Breast epithelium (tissue), 3 donors: Measurements from ENCODE around the gene RIMKLA.

ENCODE experiments used
- POLR2A ChIP-seq: fragments of 450-650 bp; IDR thresholded peaks from one replicate; pipeline ENCODE4 v1.6.1; 2016; ENCODE audit warnings: antibody characterized with exemption, mild to moderate bottlenecking, moderate library complexity
- POLR2AphosphoS5 ChIP-seq, 3 donors: sonication (generic); formaldehyde crosslinking; IDR thresholded peaks; one replicate each; pipeline ENCODE4 v1.6.1; 2017; ENCODE audit warnings: antibody characterized with exemption in 3 of 3
- TF ChIP-seq, protein P1 (sequence below), 3 donors: fragments of 450-650 bp; IDR thresholded peaks; one replicate each; pipeline ENCODE4 v1.5.1; 2016 to 2017; ENCODE audit warnings: antibody characterized with exemption in 3 of 3, mild to moderate bottlenecking in 3 of 3, moderate library complexity in 3 of 3

GRCh38 chr1:42369471-42369870 lies 11.1 kb upstream of the RIMKLA start:
- TF ChIP-seq, protein P1, sequence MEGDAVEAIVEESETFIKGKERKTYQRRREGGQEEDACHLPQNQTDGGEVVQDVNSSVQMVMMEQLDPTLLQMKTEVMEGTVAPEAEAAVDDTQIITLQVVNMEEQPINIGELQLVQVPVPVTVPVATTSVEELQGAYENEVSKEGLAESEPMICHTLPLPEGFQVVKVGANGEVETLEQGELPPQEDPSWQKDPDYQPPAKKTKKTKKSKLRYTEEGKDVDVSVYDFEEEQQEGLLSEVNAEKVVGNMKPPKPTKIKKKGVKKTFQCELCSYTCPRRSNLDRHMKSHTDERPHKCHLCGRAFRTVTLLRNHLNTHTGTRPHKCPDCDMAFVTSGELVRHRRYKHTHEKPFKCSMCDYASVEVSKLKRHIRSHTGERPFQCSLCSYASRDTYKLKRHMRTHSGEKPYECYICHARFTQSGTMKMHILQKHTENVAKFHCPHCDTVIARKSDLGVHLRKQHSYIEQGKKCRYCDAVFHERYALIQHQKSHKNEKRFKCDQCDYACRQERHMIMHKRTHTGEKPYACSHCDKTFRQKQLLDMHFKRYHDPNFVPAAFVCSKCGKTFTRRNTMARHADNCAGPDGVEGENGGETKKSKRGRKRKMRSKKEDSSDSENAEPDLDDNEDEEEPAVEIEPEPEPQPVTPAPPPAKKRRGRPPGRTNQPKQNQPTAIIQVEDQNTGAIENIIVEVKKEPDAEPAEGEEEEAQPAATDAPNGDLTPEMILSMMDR (IDR thresholded peaks at IDR 0.05), result no peak
- TF ChIP-seq POLR2A (no peak), POLR2AphosphoS5 (IDR thresholded peaks at IDR 0.05) (no peak)
